H1 (cell line): Measurements from ENCODE around the gene RCAN2. TPM values are rescaled to one million over a fixed set of nuclear protein-coding genes. Genes with fewer than 3 reads are reported as not detected.

Experiments
- CTCF ChIA-PET: fragments of 300-600 bp; sonication (Branson Sonifier 250); formaldehyde crosslinking; loops from one replicate; lab custom pipeline; 2021; ENCODE audit not compliant: partially characterized antibody; lab: Charles Lee
- POLR2A ChIA-PET: fragments of 300-600 bp; sonication (Branson Sonifier 250); formaldehyde crosslinking; loops from one replicate; lab custom pipeline; 2021; ENCODE audit warnings: inconsistent platforms; ENCODE audit not compliant: partially characterized antibody; lab: Charles Lee
- DNase-seq, 2 experiments: peaks; one replicate each; pipeline versions ENCODE4 v3.0.0 to v3.0.0-alpha.2; 2010 to 2022; ENCODE audit warnings: low spot score in 2 of 2, low read depth in 1 of 2, mixed read lengths in 1 of 2
- FAIRE-seq: peaks from 2 replicates; lab custom pipeline; 2011; peaks lifted over from hg19 to GRCh38; lab: Jason Lieb, UNC
- H2AFZ ChIP-seq: 2 replicates; pipeline ENCODE4 v1.8.1; 2012; ENCODE audit warnings: low read length, inconsistent platforms
- H2AK5ac ChIP-seq: 2 replicates; pipeline ENCODE4 v1.6.1; 2013; ENCODE audit warnings: low read depth, low read length
- H2BK120ac ChIP-seq: replicated peaks from 2 replicates; pipeline ENCODE3; 2013; ENCODE audit warnings: low read depth, low read length, inconsistent platforms
- H2BK12ac ChIP-seq: 2 replicates; pipeline ENCODE4 v1.6.1; 2013; ENCODE audit warnings: low read depth, low read length
- H2BK15ac ChIP-seq: 2 replicates; pipeline ENCODE4 v1.6.1; 2013; ENCODE audit warnings: low read length
- H2BK20ac ChIP-seq: 2 replicates; pipeline ENCODE4 v1.6.1; 2013; ENCODE audit warnings: low read length
- H2BK5ac ChIP-seq: 2 replicates; pipeline ENCODE4 v1.6.1; 2013; ENCODE audit warnings: low read depth, low read length
- H3K14ac ChIP-seq: 2 replicates; pipeline ENCODE4 v1.6.1; 2013; ENCODE audit warnings: inconsistent platforms; ENCODE audit not compliant: insufficient read length
- H3K18ac ChIP-seq: 2 replicates; pipeline ENCODE4 v1.6.1; 2013; ENCODE audit warnings: low read length; ENCODE audit errors: extremely low read depth
- H3K23ac ChIP-seq: 2 replicates; pipeline ENCODE4 v1.6.1; 2013; ENCODE audit warnings: inconsistent platforms; ENCODE audit not compliant: insufficient read length
- H3K23me2 ChIP-seq: 2 replicates; pipeline ENCODE4 v1.6.1; 2013; ENCODE audit warnings: low read depth, low read length
- H3K27ac ChIP-seq: 2 replicates; pipeline ENCODE4 v1.6.1; 2011; ENCODE audit warnings: low read depth, low read length, inconsistent platforms
- H3K27me3 ChIP-seq, 4 experiments: replicated peaks in 1 of 4; 1 replicate in 1 of 4; 2 replicates in 3 of 4; pipeline versions ENCODE4 v1.6.1 to v1.8.1; 2011 to 2013; ENCODE audit warnings: low read length in 3 of 4, mild to moderate bottlenecking in 3 of 4, inconsistent platforms in 2 of 4, mixed read lengths in 2 of 4, moderate library complexity in 1 of 4; ENCODE audit not compliant: control insufficient read depth in 3 of 4, insufficient read depth in 3 of 4; ENCODE audit errors: extremely low read depth in 1 of 4
- H3K36me3 ChIP-seq, 4 experiments: 2 replicates each; pipeline versions ENCODE4 v1.6.1 to v1.8.1; 2011 to 2013; ENCODE audit warnings: mild to moderate bottlenecking in 4 of 4, low read length in 3 of 4, moderate library complexity in 2 of 4, control low read depth in 1 of 4, inconsistent platforms in 1 of 4; ENCODE audit not compliant: insufficient read depth in 4 of 4, control insufficient read depth in 2 of 4
- H3K4ac ChIP-seq: replicated peaks from 2 replicates; pipeline ENCODE3; 2013; ENCODE audit warnings: low read length, low read depth, mixed read lengths, inconsistent platforms; ENCODE audit not compliant: insufficient read length
- H3K4me1 ChIP-seq, 4 experiments: replicated peaks in 1 of 4; 1 replicate in 1 of 4; 2 replicates in 3 of 4; pipeline versions ENCODE4 v1.6.1 to v1.8.1; 2011 to 2013; ENCODE audit warnings: low read length in 3 of 4, inconsistent platforms in 2 of 4, mixed read lengths in 1 of 4; ENCODE audit not compliant: insufficient read depth in 4 of 4, control insufficient read depth in 3 of 4
- H3K4me2 ChIP-seq, 2 experiments: 2 replicates each; pipeline versions ENCODE4 v1.6.1 to v1.8.1; 2011 to 2013; ENCODE audit warnings: low read depth in 2 of 2, low read length in 2 of 2, control low read depth in 1 of 2, inconsistent platforms in 1 of 2, mild to moderate bottlenecking in 1 of 2; ENCODE audit not compliant: insufficient read depth in 1 of 2
- H3K4me3 ChIP-seq, 4 experiments: fragments of 200-600, 300-600 bp in 1 of 4; sonication (generic), shearing (Covaris generic), sonication (Bioruptor Twin) in 1 of 4; 2 replicates each; pipeline versions ENCODE4 v1.5.1 to v1.8.1; 2011 to 2016; ENCODE audit warnings: low read length in 4 of 4, low read depth in 3 of 4, control low read depth in 2 of 4, inconsistent platforms in 2 of 4, mild to moderate bottlenecking in 2 of 4, mixed read lengths in 1 of 4, moderate library complexity in 1 of 4; ENCODE audit not compliant: insufficient read depth in 2 of 4; ENCODE audit errors: extremely low read depth in 1 of 4
- H3K56ac ChIP-seq: replicated peaks from 2 replicates; pipeline ENCODE3; 2013; ENCODE audit warnings: low read depth, mild to moderate bottlenecking, mixed read lengths, low read length, inconsistent platforms; ENCODE audit not compliant: insufficient read length
- H3K79me1 ChIP-seq: 2 replicates; pipeline ENCODE4 v1.6.1; 2013; ENCODE audit warnings: low read depth, low read length, control low read depth
- H3K79me2 ChIP-seq, 2 experiments: 2 replicates each; pipeline versions ENCODE4 v1.6.1 to v1.8.1; 2012 to 2013; ENCODE audit warnings: low read length in 2 of 2, mild to moderate bottlenecking in 2 of 2, inconsistent platforms in 1 of 2; ENCODE audit not compliant: insufficient read depth in 2 of 2, control insufficient read depth in 1 of 2
- H3K9ac ChIP-seq, 4 experiments: replicated peaks in 1 of 4; 1 replicate in 1 of 4; 2 replicates in 3 of 4; pipeline versions ENCODE4 v1.6.1 to v1.8.1; 2011 to 2013; ENCODE audit warnings: low read depth in 3 of 4, low read length in 3 of 4, control low read depth in 2 of 4, mild to moderate bottlenecking in 2 of 4, moderate library complexity in 2 of 4, inconsistent platforms in 1 of 4; ENCODE audit errors: extremely low read depth in 1 of 4
- H3K9me3 ChIP-seq, 2 experiments: 2 replicates each; pipeline versions ENCODE4 v1.6.1 to v1.8.1; 2012 to 2013; ENCODE audit warnings: mild to moderate bottlenecking in 2 of 2, moderate library complexity in 2 of 2, control low read depth in 1 of 2, inconsistent platforms in 1 of 2, low read depth in 1 of 2, low read length in 1 of 2, mixed read lengths in 1 of 2; ENCODE audit not compliant: insufficient read depth in 2 of 2
- H4K20me1 ChIP-seq, 2 experiments: replicated peaks in 1 of 2; 2 replicates each; pipeline versions ENCODE3 to v1.8.1; 2011 to 2013; ENCODE audit warnings: inconsistent platforms in 2 of 2, low read length in 2 of 2, mild to moderate bottlenecking in 1 of 2; ENCODE audit not compliant: insufficient read depth in 2 of 2, control insufficient read depth in 1 of 2
- H4K5ac ChIP-seq: 2 replicates; pipeline ENCODE4 v1.6.1; 2013; ENCODE audit warnings: low read length, low read depth, mixed read lengths, inconsistent platforms; ENCODE audit not compliant: insufficient read length
- H4K8ac ChIP-seq: 2 replicates; pipeline ENCODE4 v1.8.0; 2013; ENCODE audit warnings: mild to moderate bottlenecking, moderate library complexity, low read length, inconsistent platforms; ENCODE audit not compliant: insufficient read depth; ENCODE audit errors: extremely low read depth
- H4K91ac ChIP-seq: replicated peaks from 2 replicates; pipeline ENCODE3; 2013; ENCODE audit warnings: low read length, mixed read lengths, inconsistent platforms; ENCODE audit not compliant: insufficient read length
- CEBPB ChIP-seq: IDR thresholded peaks from 2 replicates; pipeline ENCODE4 v1.6.1; 2012; ENCODE audit warnings: low read depth, low read length
- CTBP2 ChIP-seq: IDR thresholded peaks from 2 replicates; pipeline ENCODE4 v1.7.0; 2011; ENCODE audit warnings: borderline replicate concordance, mild to moderate bottlenecking, moderate library complexity, mixed read lengths, low read length; ENCODE audit not compliant: insufficient read depth, insufficient read length
- EGR1 ChIP-seq: IDR thresholded peaks from 2 replicates; pipeline ENCODE4 v1.6.1; 2011; ENCODE audit warnings: low read depth, low read length, borderline replicate concordance
- GABPA ChIP-seq: IDR thresholded peaks from 2 replicates; pipeline ENCODE4 v1.6.1; 2011; ENCODE audit warnings: mild to moderate bottlenecking, low read length, moderate library complexity, borderline replicate concordance; ENCODE audit not compliant: insufficient read depth
- JUN ChIP-seq: IDR thresholded peaks from 2 replicates; pipeline ENCODE4 v1.6.1; 2011; ENCODE audit warnings: low read depth, mild to moderate bottlenecking, improper control_type of control experiment, low read length
- MAFK ChIP-seq: IDR thresholded peaks from 2 replicates; pipeline ENCODE4 v1.6.1; 2012; ENCODE audit warnings: low read depth, mild to moderate bottlenecking, improper control_type of control experiment, low read length
- POU5F1 ChIP-seq: IDR thresholded peaks from 2 replicates; pipeline ENCODE4 v1.6.1; 2011; ENCODE audit warnings: low read depth, mild to moderate bottlenecking, low read length, moderate library complexity
- TAF7 ChIP-seq: optimal IDR thresholded peaks from 2 replicates; pipeline ENCODE3; 2011; ENCODE audit warnings: low read depth, mild to moderate bottlenecking, inconsistent platforms, low read length, moderate library complexity, borderline replicate concordance
- TBP ChIP-seq: IDR thresholded peaks from 2 replicates; pipeline ENCODE4 v1.6.1; 2011; ENCODE audit warnings: low read depth, low read length, improper control_type of control experiment
- USF2 ChIP-seq: IDR thresholded peaks from 2 replicates; pipeline ENCODE4 v1.6.1; 2011; ENCODE audit warnings: low read length, improper control_type of control experiment
- WGBS, 2 experiments: shearing (Covaris generic) in 1 of 2; methylation state at CpG; one replicate each; pipeline versions ENCODE4 v1.1.6 to v1.1.7; 2013 to 2015; ENCODE audit warnings: low lambda C conversion rate in 2 of 2, mixed read lengths in 2 of 2, inconsistent platforms in 1 of 2, low coverage in 1 of 2, missing lambda C conversion rate in 1 of 2; ENCODE audit not compliant: insufficient replicate concordance in 2 of 2, insufficient coverage in 1 of 2, insufficient read length in 1 of 2; ENCODE audit errors: extremely low coverage in 1 of 2, missing lambda C conversion rate in 1 of 2; 5-methylcytosine and 5-hydroxymethylcytosine counted together
- polyA plus RNA-seq, 7 experiments: library from polyadenylated mRNA; depleted of rRNA in 3 of 7; stranded (reverse) in 5 of 7; unstranded in 2 of 7; fragments of >200 nt in 5 of 7; fragments of 200-250 nt in 2 of 7; gene quantifications; 1 replicate in 5 of 7; 2 replicates in 1 of 7; 4 replicates in 1 of 7; pipeline versions ENCODE4 v1.2.1 to v1.2.3, GENCODE V29; 2011 to 2013; ENCODE audit warnings: missing spikeins in 2 of 7, mixed read lengths in 2 of 7
- total RNA-seq: library from RNA; stranded (reverse); fragmentation: NEBNext Ultra II Directional; extraction: Animal tissue kit (Norgen Biotek cat#: 25700); gene quantifications from 2 replicates; pipeline ENCODE4 v1.2.1, GENCODE V29; 2021

RCAN2 gene
- total and polyA plus RNA-seq, 2 of the 8 experiments (the other 6 are each of a cell fraction or from before 2014, with no cell fraction given) = 5.0 to 8.5 TPM

GRCh38 chr6:46444772-46445454 is 46.3 kb downstream of the RCAN2 start:
- Histone ChIP-seq H2BK20ac (no peak overlapping the region), H3K14ac (no peak overlapping the region), H3K4me2 (no peak overlapping the region), H3K27me3 (no peaks in the 10 kb centered on the region), H3K79me2 (no peaks in the 10 kb centered on the region), H3K56ac (no peak overlapping the region), H3K4me3 (no peak overlapping the region; a peak in 1 of 8 replicates), H3K79me1 (no peaks in the 10 kb centered on the region), H4K5ac (no peak overlapping the region), H2BK12ac (no peak overlapping the region), H3K4ac (no peak overlapping the region), H4K8ac (no peak overlapping the region), H3K27ac (no peak overlapping the region), H3K4me1 (no peaks in the 10 kb centered on the region), H2BK15ac (no peak overlapping the region), H4K20me1 (no peaks in the 10 kb centered on the region), H3K9me3 (0 out of 4 replicates have a peak, but pooled peaks cover 0 to 1% of the 10 kb centered on the region in 2 experiments), H2AK5ac (no peak overlapping the region), H3K36me3 (no peaks in the 10 kb centered on the region), H3K9ac (no peak overlapping the region), H2AFZ (no peak overlapping the region), H2BK5ac (no peak overlapping the region), H4K91ac (no peak overlapping the region), H3K23me2 (no peaks in the 10 kb centered on the region), H2BK120ac (no peak overlapping the region), H3K18ac (no peak overlapping the region), H3K23ac (no peak overlapping the region)
- DNase-seq (no peak), FAIRE-seq (no peak)
- 89% methylated on average over 3 of the region's 3 CpGs; no CpG with 5 or more reads in 1 of the 2 experiments for WGBS, 2 experiments
- ChIA-PET CTCF (interaction anchor here (0.9 kb wide), 1 partner anchor 19 kb away, joined by 3 read pairs; no protein-coding TSS in a partner anchor), POLR2A (no interaction called here)
- no peak for TF ChIP-seq GABPA
- no peak for TF ChIP-seq POU5F1
- no peak for TF ChIP-seq CEBPB
- no peak for TF ChIP-seq USF2
- no peak for TF ChIP-seq JUN
- no peak for TF ChIP-seq TAF7
- TF ChIP-seq TBP = no peak
- TF ChIP-seq CTBP2 = no peak
- TF ChIP-seq EGR1 = no peak
- TF ChIP-seq MAFK = no peak
